ENCODE results near the gene SLC22A17.

The SLC22A17 gene

DNA sequence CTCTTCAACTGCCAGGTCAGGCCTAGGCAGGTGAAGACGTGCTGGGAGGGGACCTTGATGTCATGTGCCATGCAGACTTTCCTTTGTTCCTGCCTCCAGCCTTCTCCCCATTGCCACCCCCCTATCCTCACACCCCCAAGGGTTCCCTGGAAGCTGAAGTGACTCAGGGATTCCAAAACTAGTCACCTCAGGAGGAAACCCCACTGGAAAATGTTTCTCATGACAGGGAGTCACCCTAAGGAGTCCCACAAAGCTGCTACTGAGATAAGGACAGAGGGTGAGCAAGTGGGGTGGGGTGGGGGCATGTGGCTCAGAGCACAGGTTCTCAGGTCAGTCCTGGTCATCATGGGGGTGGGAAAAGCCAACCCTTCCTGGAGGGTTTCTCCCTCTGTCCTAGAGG lies 17.5 kb upstream of the SLC22A17 start:
- Histone ChIP-seq H3K4me3 (ENCODE audit: low read depth in 1 of 2, low read length in 1 of 2) (no peak overlapping the region), H3K9me3 (no peaks in the 10 kb centered on the region), H3K36me3 (no peaks in the 10 kb centered on the region), H3K27ac (no peak overlapping the region), H3K27me3 (peaks cover 53% of the 10 kb centered on the region), H3K4me1 (ENCODE audit: control insufficient read depth in 1 of 2, insufficient read depth in 1 of 2, low read depth in 1 of 2, low read length in 1 of 2) (no peaks in the 10 kb centered on the region)
- TF ChIP-seq, protein P1, sequence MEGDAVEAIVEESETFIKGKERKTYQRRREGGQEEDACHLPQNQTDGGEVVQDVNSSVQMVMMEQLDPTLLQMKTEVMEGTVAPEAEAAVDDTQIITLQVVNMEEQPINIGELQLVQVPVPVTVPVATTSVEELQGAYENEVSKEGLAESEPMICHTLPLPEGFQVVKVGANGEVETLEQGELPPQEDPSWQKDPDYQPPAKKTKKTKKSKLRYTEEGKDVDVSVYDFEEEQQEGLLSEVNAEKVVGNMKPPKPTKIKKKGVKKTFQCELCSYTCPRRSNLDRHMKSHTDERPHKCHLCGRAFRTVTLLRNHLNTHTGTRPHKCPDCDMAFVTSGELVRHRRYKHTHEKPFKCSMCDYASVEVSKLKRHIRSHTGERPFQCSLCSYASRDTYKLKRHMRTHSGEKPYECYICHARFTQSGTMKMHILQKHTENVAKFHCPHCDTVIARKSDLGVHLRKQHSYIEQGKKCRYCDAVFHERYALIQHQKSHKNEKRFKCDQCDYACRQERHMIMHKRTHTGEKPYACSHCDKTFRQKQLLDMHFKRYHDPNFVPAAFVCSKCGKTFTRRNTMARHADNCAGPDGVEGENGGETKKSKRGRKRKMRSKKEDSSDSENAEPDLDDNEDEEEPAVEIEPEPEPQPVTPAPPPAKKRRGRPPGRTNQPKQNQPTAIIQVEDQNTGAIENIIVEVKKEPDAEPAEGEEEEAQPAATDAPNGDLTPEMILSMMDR (IDR thresholded peaks at IDR 0.05) = no peak

DNA sequence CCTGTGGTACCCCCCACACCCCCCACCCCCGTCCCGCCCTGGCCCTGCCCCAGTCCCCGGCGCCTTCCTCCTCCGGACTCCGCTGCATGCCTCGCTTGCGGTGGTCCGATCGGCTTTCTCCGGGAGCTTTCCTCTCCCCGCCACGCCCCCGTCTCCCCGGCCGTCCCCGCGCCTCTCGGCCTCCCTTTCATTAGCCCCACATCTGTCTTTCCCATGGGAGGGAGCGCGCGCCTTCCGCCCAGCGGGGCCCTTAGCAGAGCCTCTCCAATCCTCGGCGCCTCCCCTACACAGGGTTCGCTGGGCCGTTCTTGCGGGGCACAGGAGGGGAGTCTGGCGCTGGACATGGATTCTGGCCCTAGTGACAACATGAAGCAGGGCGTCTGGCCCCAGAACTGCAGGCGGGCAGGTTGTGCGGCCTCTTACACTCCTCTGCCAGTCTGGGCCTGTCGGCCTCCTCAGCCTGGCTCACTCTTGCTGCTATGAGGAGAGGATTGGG lies 13.8 kb upstream of the SLC22A17 start:
- Histone ChIP-seq H3K27me3 (peaks cover 90% of the 10 kb centered on the region), H3K4me3 (ENCODE audit: low read depth in 1 of 2, low read length in 1 of 2) (no peak overlapping the region), H3K9me3 (no peaks in the 10 kb centered on the region), H3K36me3 (no peaks in the 10 kb centered on the region), H3K4me1 (ENCODE audit: control insufficient read depth in 1 of 2, insufficient read depth in 1 of 2, low read depth in 1 of 2, low read length in 1 of 2) (no peaks in the 10 kb centered on the region), H3K27ac (no peak overlapping the region)
- TF ChIP-seq, protein P1 (IDR thresholded peaks at IDR 0.05) = no peak

DNA sequence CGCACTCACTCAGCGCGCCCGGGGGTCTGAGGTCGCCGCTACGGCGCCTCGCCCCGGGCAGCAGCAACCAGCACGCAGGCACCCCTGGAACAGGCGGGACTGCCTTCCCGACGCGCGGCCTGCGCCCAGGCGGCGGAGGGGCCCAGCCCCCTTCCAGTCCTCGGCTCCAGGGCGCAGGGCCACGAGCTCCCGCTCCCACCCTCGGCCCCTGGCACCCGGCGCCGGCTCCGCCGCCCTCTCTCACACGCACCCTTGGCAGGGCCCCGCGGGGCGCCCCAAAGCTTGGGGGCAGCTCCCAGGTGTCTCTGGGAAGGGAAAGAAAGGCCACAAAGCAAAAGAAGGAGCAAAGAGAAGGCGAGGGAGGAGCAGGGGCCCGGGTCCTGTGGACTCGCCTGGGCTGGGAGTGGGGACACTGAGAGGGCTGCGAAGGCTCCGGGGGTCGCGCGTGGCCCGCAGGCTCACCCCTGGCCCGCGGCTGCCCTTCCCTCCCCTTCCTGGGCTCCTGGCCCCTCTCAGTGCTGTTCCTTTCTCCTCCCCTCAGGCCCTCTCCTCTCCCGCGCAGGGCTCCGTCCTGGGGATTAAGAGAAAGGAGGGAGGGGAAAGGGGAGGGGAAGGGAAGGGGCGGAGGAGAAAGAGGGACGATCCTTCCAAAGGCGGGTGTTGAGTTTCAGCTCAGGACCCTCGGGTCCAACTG lies 13.2 kb upstream of the SLC22A17 start:
- Histone ChIP-seq H3K27me3 (peaks cover 96% of the 10 kb centered on the region), H3K4me3 (ENCODE audit: low read depth in 1 of 2, low read length in 1 of 2) (no peak overlapping the region), H3K9me3 (no peaks in the 10 kb centered on the region), H3K36me3 (no peaks in the 10 kb centered on the region), H3K27ac (no peak overlapping the region), H3K4me1 (ENCODE audit: control insufficient read depth in 1 of 2, insufficient read depth in 1 of 2, low read depth in 1 of 2, low read length in 1 of 2) (no peaks in the 10 kb centered on the region)
- TF ChIP-seq, protein P1 (IDR thresholded peaks at IDR 0.05) = no peak

DNA sequence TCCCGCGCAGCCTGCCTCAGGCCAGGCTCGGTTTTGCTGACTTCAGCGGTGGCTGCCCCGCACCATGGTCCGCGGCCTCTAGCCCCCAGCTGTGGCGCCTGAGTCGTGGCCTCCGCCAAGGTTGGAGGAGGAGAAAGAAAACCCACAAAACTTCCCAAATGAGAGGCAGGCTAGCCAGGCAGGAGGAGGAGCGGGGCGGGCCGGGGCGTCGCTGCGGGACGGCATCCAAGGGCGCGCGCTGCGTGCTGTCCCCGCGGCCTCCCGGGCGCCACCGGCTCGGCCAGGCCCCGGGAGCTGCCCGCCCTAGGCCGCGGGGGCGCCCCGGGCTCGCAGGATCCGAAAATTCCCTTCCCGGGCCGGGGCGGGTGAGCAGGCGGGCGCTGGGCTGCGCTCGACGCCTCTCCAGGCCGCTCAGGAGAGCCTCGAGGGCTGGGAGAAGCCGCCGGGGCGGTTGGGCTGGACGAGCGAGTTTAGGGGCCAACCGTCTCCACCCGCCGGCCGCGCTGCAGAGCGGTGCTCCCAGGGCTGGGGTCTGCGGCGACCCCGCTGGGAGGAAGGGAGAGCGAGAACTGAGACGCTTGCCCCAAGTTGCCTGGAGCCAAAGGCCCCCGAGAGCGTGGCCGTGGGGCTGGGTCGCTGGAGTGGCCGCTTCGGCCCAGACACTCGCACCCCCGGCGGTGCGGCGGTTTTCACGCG lies 12.5 kb upstream of the SLC22A17 start, which contains the start of gene EFS:
Gene EFS, minus strand, starts transcription at position 137 of the 696 bp plus-strand sequence. CDS start 147 bp downstream, outside the sequence.
- Histone ChIP-seq H3K27me3 (peaks cover 92% of the 10 kb centered on the region), H3K4me3 (ENCODE audit: low read depth in 1 of 2, low read length in 1 of 2) (no peak within 1 kb of the TSS), H3K9me3 (no peaks in the 10 kb centered on the region), H3K36me3 (no peaks in the 10 kb centered on the region), H3K4me1 (ENCODE audit: control insufficient read depth in 1 of 2, insufficient read depth in 1 of 2, low read depth in 1 of 2, low read length in 1 of 2) (no peaks in the 10 kb centered on the region), H3K27ac (no peak within 1 kb of the TSS)
- TF ChIP-seq, protein P1 (IDR thresholded peaks at IDR 0.05) = no peak

DNA sequence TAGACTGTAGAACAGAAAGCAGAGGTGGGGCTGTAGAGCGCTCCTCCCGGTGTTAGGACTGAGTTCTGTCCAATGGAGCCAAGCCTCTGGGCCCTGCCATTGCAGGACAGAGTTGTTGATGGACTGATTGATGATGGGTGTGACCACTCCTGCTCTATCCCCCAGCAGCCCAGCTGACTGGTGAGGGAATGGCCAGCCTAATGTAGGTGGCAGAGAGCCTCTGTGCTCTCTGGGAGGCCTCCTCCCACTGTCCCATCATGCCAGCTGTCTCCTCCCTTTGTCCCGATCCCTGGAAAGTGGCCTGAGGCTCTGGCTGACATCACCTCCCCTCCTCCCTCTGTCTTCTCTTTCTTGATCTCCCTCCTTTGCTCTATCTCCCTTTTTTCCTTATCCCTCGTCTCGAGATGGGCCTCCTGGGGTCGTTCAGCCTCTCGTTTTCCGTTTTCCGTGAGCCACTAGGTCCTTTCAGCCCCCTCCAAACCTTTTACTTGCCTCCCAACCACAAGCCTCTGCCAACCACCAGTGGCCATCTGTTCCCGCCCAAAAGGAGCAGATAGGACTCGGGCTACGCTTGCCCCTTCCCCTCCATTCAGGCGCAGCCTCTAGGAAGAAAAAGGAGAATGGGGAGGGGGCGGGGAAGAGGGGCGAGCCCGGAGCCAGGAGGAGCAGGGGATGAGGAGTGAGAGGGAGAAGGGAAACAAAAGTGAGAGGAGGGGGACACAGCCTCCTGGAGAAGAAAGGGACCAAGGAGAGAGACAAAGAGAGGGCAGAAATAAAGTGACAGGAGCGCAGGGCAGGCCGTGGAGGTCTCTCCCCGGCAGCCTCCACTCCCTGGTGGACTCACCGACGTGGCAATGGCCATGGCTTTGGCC lies 11.7 kb upstream of the SLC22A17 start:
- H3K36me3 ChIP-seq = no peaks in the 10 kb centered on the region
- H3K27ac ChIP-seq = no peak overlapping the region
- no peaks in the 10 kb centered on the region for H3K4me1 ChIP-seq (ENCODE audit: control insufficient read depth in 1 of 2, insufficient read depth in 1 of 2, low read depth in 1 of 2, low read length in 1 of 2)
- no peaks in the 10 kb centered on the region for H3K9me3 ChIP-seq
- H3K27me3 ChIP-seq = peaks cover 88% of the 10 kb centered on the region
- TF ChIP-seq, protein P1 (IDR thresholded peaks at IDR 0.05) = no peak
- no peak overlapping the region for H3K4me3 ChIP-seq (ENCODE audit: low read depth in 1 of 2, low read length in 1 of 2)

Data from neutrophil (primary cell).